B cell (primary cell): Measurements from ENCODE around the gene LAMB1. TPM values are rescaled to one million over a fixed set of nuclear protein-coding genes. Genes with fewer than 3 reads are reported as not detected.

Source experiments
- ATAC-seq: fragments of 200-7000 bp; cut with Tn5 transposase; one replicate; pipeline ENCODE4 v1.10.0; 2021; ENCODE audit warnings: low read depth, mild to moderate bottlenecking, moderate number of reproducible peaks, moderate library complexity
- CTCF ChIA-PET: fragments of 350-600 bp; sonication (Branson Sonifier 250); formaldehyde crosslinking; loops from one replicate; lab custom pipeline; 2021; ENCODE audit warnings: antibody characterized with exemption, inconsistent platforms; lab: Charles Lee
- POLR2A ChIA-PET: fragments of 350-600 bp; sonication (Branson Sonifier 250); formaldehyde crosslinking; loops from one replicate; lab custom pipeline; 2021; ENCODE audit warnings: antibody characterized with exemption; lab: Charles Lee
- DNase-seq: peaks from one replicate; pipeline ENCODE4 v3.0.0; 2013
- H2AFZ ChIP-seq: 2 replicates; pipeline ENCODE4 v1.6.1; 2012; ENCODE audit warnings: mild to moderate bottlenecking, low read depth, low read length; ENCODE audit not compliant: insufficient read depth, poor library complexity, severe bottlenecking
- H3K27ac ChIP-seq, 2 donors: 1 replicate in 1 of 2; 2 replicates in 1 of 2; pipeline ENCODE4 v1.5.1; 2012 to 2013; ENCODE audit warnings: low read length in 2 of 2, mild to moderate bottlenecking in 2 of 2, moderate library complexity in 1 of 2
- H3K27me3 ChIP-seq, 4 experiments: fragments of 200-600 bp in 1 of 4; sonication (generic) in 1 of 4; replicated peaks in 1 of 4; 1 replicate in 2 of 4; 2 replicates in 2 of 4; pipeline versions ENCODE4 v1.6.1 to v1.7.0; 2013 to 2016; ENCODE audit warnings: low read length in 3 of 4, mild to moderate bottlenecking in 2 of 4, mixed read lengths in 1 of 4, moderate library complexity in 1 of 4; ENCODE audit not compliant: insufficient read depth in 4 of 4, control insufficient read depth in 3 of 4; ENCODE audit errors: control extremely low read depth in 1 of 4
- H3K36me3 ChIP-seq, 2 experiments: replicated peaks in 1 of 2; 1 replicate in 1 of 2; 2 replicates in 1 of 2; pipeline versions ENCODE4 v1.6.1 to v1.7.1; 2013; ENCODE audit warnings: low read length in 1 of 2; ENCODE audit not compliant: insufficient read depth in 2 of 2, control insufficient read depth in 1 of 2; ENCODE audit errors: control extremely low read depth in 1 of 2, extremely low read depth in 1 of 2
- H3K4me1 ChIP-seq, 2 donors: fragments of 200-600 bp in 1 of 2; sonication (generic) in 1 of 2; 1 replicate in 1 of 2; 2 replicates in 1 of 2; pipeline versions ENCODE4 v1.5.1 to v1.6.1; 2013 to 2017; ENCODE audit warnings: low read length in 2 of 2; ENCODE audit not compliant: control insufficient read depth in 2 of 2, insufficient read depth in 2 of 2
- H3K4me2 ChIP-seq: replicated peaks from 2 replicates; pipeline ENCODE3; 2012; ENCODE audit warnings: mild to moderate bottlenecking, low read depth, low read length; ENCODE audit not compliant: poor library complexity, severe bottlenecking
- H3K4me3 ChIP-seq, 5 experiments: fragments of 200-600 bp in 1 of 5; sonication (generic) in 1 of 5; 1 replicate in 3 of 5; 2 replicates in 2 of 5; pipeline versions ENCODE4 v1.5.1 to v1.7.0; 2011 to 2016; ENCODE audit warnings: low read length in 4 of 5, mild to moderate bottlenecking in 4 of 5, low read depth in 2 of 5, control low read depth in 1 of 5, moderate library complexity in 1 of 5; ENCODE audit not compliant: insufficient read depth in 1 of 5; ENCODE audit errors: control extremely low read depth in 1 of 5, extremely low read depth in 1 of 5
- H3K79me2 ChIP-seq: fragments of 200-600 bp; sonication (generic); one replicate; pipeline ENCODE4 v1.6.0; 2016; ENCODE audit warnings: low read length; ENCODE audit not compliant: control insufficient read depth, insufficient read depth
- H3K9ac ChIP-seq: fragments of 200-600 bp; sonication (generic); 2 replicates; pipeline ENCODE4 v1.6.1; 2017; ENCODE audit warnings: mild to moderate bottlenecking, low read length, moderate library complexity
- H3K9me3 ChIP-seq, 3 donors: one replicate each; pipeline versions ENCODE4 v1.6.1 to v1.7.1; 2013; ENCODE audit warnings: low read length in 2 of 3; ENCODE audit not compliant: control insufficient read depth in 2 of 3, insufficient read depth in 1 of 3; ENCODE audit errors: control extremely low read depth in 1 of 3
- H4K20me1 ChIP-seq: 2 replicates; pipeline ENCODE4 v1.6.0; 2012; ENCODE audit warnings: mild to moderate bottlenecking, low read length; ENCODE audit not compliant: insufficient read depth, control insufficient read depth, poor library complexity, severe bottlenecking
- H3K27ac Mint-ChIP-seq: one replicate; pipeline ENCODE4 v1.8.0; 2021; ENCODE audit warnings: mixed read lengths
- H3K27me3 Mint-ChIP-seq: one replicate; pipeline ENCODE4 v1.8.0; 2021; ENCODE audit warnings: mixed read lengths
- H3K4me1 Mint-ChIP-seq: one replicate; pipeline ENCODE4 v1.8.0; 2021; ENCODE audit warnings: mixed read lengths
- H3K4me3 Mint-ChIP-seq: one replicate; pipeline ENCODE4 v1.8.0; 2021; ENCODE audit warnings: mixed read lengths
- H3K9me3 Mint-ChIP-seq: one replicate; pipeline ENCODE4 v1.8.0; 2022; ENCODE audit warnings: mixed read lengths; ENCODE audit not compliant: insufficient read depth
- EZH2 ChIP-seq: IDR thresholded peaks from 2 replicates; pipeline ENCODE4 v1.6.1; 2012; ENCODE audit warnings: borderline replicate concordance, low read depth, mild to moderate bottlenecking, moderate library complexity, low read length; ENCODE audit not compliant: insufficient read depth, poor library complexity, severe bottlenecking
- WGBS: methylation state at CpG from one replicate; pipeline ENCODE4 v1.1.5; 2013; ENCODE audit warnings: missing lambda C conversion rate; ENCODE audit not compliant: insufficient coverage; 5-methylcytosine and 5-hydroxymethylcytosine counted together
- intact Hi-C: fragments of 100-400 bp; cut with micrococcal nuclease; formaldehyde crosslinking; loops from one replicate; pipeline ENCODE4 v1.10.0; 2022
- polyA plus RNA-seq: library from polyadenylated mRNA; depleted of rRNA; stranded (reverse); fragments of >200 nt; gene quantifications from 2 replicates; pipeline ENCODE4 v1.2.3, GENCODE V29; 2012
- total RNA-seq, 2 donors: library from RNA; stranded (reverse); fragments of 120-200 nt in 1 of 2; gene quantifications; 1 replicate in 1 of 2; 2 replicates in 1 of 2; pipeline versions ENCODE4 v1.2.3 to v1.2.4, GENCODE V29; 2013 to 2022
- TF ChIP-seq, protein P1 (sequence below): fragments of 200-600 bp; IDR thresholded peaks from one replicate; pipeline ENCODE4 v1.8.0; 2022; ENCODE audit warnings: antibody characterized with exemption, mild to moderate bottlenecking

The LAMB1 gene
- total and polyA plus RNA-seq, 2 donors (not counting 1 experiment from before 2014, with no cell fraction given): not detected

GRCh38 chr7:107882766-107883165 lies 120.2 kb downstream of the LAMB1 start:
- H3K27ac ChIP-seq: no peak overlapping the region
- no peaks in the 10 kb centered on the region for H3K79me2 ChIP-seq
- no peak overlapping the region for H3K9ac ChIP-seq
- POLR2A ChIA-PET: no interaction called here
- no peak overlapping the region for H3K4me3 ChIP-seq
- no peak overlapping the region for H2AFZ ChIP-seq
- H3K4me1 Mint-ChIP-seq: no peaks in the 10 kb centered on the region
- H3K4me1 ChIP-seq: no peaks in the 10 kb centered on the region
- no peaks in the 10 kb centered on the region for H3K9me3 Mint-ChIP-seq
- no peaks in the 10 kb centered on the region for H3K9me3 ChIP-seq
- WGBS: 88% methylated on average over 1 of the region's 2 CpGs
- no peak for ATAC-seq
- peaks cover 0 to 14% (median 3%) of the 10 kb centered on the region in 4 experiments for H3K27me3 ChIP-seq
- no peak overlapping the region for H3K4me2 ChIP-seq
- CTCF ChIA-PET: interaction anchor here (0.6 to 0.8 kb wide), 2 partner anchors 49 to 715 kb away, joined by 3 to 4 read pairs; no protein-coding TSS in a partner anchor
- H3K36me3 ChIP-seq: no peaks in the 10 kb centered on the region
- no peak for DNase-seq
- TF ChIP-seq, protein P1, sequence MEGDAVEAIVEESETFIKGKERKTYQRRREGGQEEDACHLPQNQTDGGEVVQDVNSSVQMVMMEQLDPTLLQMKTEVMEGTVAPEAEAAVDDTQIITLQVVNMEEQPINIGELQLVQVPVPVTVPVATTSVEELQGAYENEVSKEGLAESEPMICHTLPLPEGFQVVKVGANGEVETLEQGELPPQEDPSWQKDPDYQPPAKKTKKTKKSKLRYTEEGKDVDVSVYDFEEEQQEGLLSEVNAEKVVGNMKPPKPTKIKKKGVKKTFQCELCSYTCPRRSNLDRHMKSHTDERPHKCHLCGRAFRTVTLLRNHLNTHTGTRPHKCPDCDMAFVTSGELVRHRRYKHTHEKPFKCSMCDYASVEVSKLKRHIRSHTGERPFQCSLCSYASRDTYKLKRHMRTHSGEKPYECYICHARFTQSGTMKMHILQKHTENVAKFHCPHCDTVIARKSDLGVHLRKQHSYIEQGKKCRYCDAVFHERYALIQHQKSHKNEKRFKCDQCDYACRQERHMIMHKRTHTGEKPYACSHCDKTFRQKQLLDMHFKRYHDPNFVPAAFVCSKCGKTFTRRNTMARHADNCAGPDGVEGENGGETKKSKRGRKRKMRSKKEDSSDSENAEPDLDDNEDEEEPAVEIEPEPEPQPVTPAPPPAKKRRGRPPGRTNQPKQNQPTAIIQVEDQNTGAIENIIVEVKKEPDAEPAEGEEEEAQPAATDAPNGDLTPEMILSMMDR: no peak
- TF ChIP-seq EZH2: no peak
- H3K4me3 Mint-ChIP-seq: no peak overlapping the region
- intact Hi-C loops: no loop called here
- peaks cover 49% of the 10 kb centered on the region for H3K27me3 Mint-ChIP-seq
- no peak overlapping the region for H3K27ac Mint-ChIP-seq
- no peaks in the 10 kb centered on the region for H4K20me1 ChIP-seq

DNA sequence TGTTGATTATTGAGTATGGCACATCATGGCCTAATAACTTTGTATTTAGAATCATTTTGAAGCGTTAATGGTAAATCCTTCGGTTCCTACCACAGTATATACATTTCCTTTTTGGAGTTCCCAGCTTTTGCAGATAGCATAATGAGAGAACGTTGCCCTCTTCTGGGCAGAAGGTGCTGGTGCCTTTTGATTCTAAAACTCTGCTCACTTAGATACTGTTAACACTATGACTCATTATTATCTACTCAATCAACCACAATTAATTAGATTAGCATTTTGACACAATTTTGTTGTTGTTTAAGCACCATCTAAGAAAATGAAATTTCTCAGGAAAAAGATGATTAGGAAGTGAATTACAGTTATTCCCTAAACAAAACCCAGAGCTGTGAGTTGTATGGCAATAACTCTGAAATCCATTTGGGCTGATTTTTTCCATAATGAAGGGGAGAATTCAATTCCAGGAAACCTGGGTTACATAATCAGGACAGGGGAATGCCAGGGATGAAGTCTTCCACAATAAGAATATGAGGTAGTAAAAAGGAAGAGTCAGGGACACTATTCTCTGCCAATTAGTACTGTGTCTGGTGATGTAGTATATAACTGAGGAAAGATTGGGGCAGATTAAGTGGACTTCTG lies 123.4 kb downstream of the LAMB1 start:
- Histone ChIP-seq H3K9ac (no peak overlapping the region), H3K79me2 (no peaks in the 10 kb centered on the region), H3K4me1 (no peaks in the 10 kb centered on the region), H4K20me1 (no peaks in the 10 kb centered on the region), H3K27me3 (peaks cover 0 to 14% (median 3%) of the 10 kb centered on the region in 4 experiments), H2AFZ (no peak overlapping the region), H3K4me3 (no peak overlapping the region), H3K4me2 (no peak overlapping the region), H3K36me3 (no peaks in the 10 kb centered on the region), H3K9me3 (no peaks in the 10 kb centered on the region), H3K27ac (no peak overlapping the region)
- DNase-seq (peak; percentile 52), ATAC-seq (peak; percentile 58)
- H3K4me3 Mint-ChIP-seq: no peak overlapping the region
- no peak overlapping the region for H3K27ac Mint-ChIP-seq
- H3K4me1 Mint-ChIP-seq: peaks cover 3% of the 10 kb centered on the region
- CTCF ChIA-PET: interaction anchor here (0.5 to 7.9 kb wide), 12 partner anchors 10 to 953 kb away, joined by 3 to 75 read pairs (median 4); partner anchors contain the start of gene DLD
- no peak for TF ChIP-seq EZH2
- TF ChIP-seq, protein P1: peak; percentile 87
- POLR2A ChIA-PET: no interaction called here
- no CpG with 5 or more reads among the region's 3 CpGs for WGBS
- H3K9me3 Mint-ChIP-seq: no peaks in the 10 kb centered on the region
- H3K27me3 Mint-ChIP-seq: peaks cover 42% of the 10 kb centered on the region
- intact Hi-C loops: loop anchor here (1.0 to 5.0 kb wide), 3 partner anchors 416 to 1087 kb away; no protein-coding TSS in a partner anchor
